Measurements from ENCODE around the gene LGR4.

Gene LGR4

GRCh38 chr11:27443746-27444507, 28.7 kb downstream of the LGR4 start:
- H2BK120ac ChIP-seq (ENCODE audit: low read depth, low read length): no peak overlapping the region
- H2BK12ac ChIP-seq (ENCODE audit: low read length in 2 of 2): no peak overlapping the region
- H2AK5ac ChIP-seq (ENCODE audit: low read length, severe bottlenecking): no peak overlapping the region
- no peak overlapping the region for H3K18ac ChIP-seq (ENCODE audit: low read depth in 1 of 2, low read length in 2 of 2)
- no peak overlapping the region for H2BK5ac ChIP-seq (ENCODE audit: low read depth, low read length, poor library complexity, severe bottlenecking)
- no peak overlapping the region for H3K27ac ChIP-seq (ENCODE audit: low read length, poor library complexity, severe bottlenecking)
- no peak overlapping the region for H3K23ac ChIP-seq (ENCODE audit: low read length in 2 of 2)
- H3K14ac ChIP-seq (ENCODE audit: low read length in 2 of 2): no peak overlapping the region
- no peak overlapping the region for H2BK15ac ChIP-seq (ENCODE audit: low read depth, poor library complexity, severe bottlenecking)
- H3K4me2 ChIP-seq (ENCODE audit: low read length, poor library complexity, severe bottlenecking): no peak overlapping the region
- no peak overlapping the region for H3K9ac ChIP-seq (ENCODE audit: low read length)
- no peak for DNase-seq
- H3K4ac ChIP-seq (ENCODE audit: low read depth in 1 of 2, low read length in 2 of 2): no peak overlapping the region
- no peak overlapping the region for H2AFZ ChIP-seq (ENCODE audit: low read depth, low read length)
- no peak overlapping the region for H4K91ac ChIP-seq (ENCODE audit: low read length)
- no peaks in the 10 kb centered on the region for H3K36me3 ChIP-seq (ENCODE audit: control insufficient read depth in 1 of 2, insufficient read depth in 2 of 2, low read depth in 1 of 2, low read length in 2 of 2)
- H4K8ac ChIP-seq (ENCODE audit: low read length): no peak overlapping the region
- no peaks in the 10 kb centered on the region for H3K9me3 ChIP-seq (ENCODE audit: control insufficient read depth, low read length)
- peaks cover 7% of the 10 kb centered on the region for H3K79me1 ChIP-seq (replicated peaks; ENCODE audit: low read length, poor library complexity, severe bottlenecking)
- WGBS: 82% methylated on average over 4 of the region's 5 CpGs
- peaks cover 7% of the 10 kb centered on the region for H3K4me1 ChIP-seq (ENCODE audit: control insufficient read depth, insufficient read depth, low read depth, low read length)
- H3K4me3 ChIP-seq (ENCODE audit: insufficient read depth in 1 of 2, low read depth in 1 of 2, low read length in 2 of 2): no peak overlapping the region
- no peaks in the 10 kb centered on the region for H3K27me3 ChIP-seq (ENCODE audit: control insufficient read depth in 1 of 2, insufficient read depth in 1 of 2, low read length in 2 of 2)

GRCh38 chr11:27443227-27443626, 29.4 kb downstream of the LGR4 start:
- Histone ChIP-seq H2AK5ac (ENCODE audit: low read length, severe bottlenecking) (no peak overlapping the region), H2BK12ac (ENCODE audit: low read length in 2 of 2) (no peak overlapping the region), H2AFZ (ENCODE audit: low read depth, low read length) (no peak overlapping the region), H3K27ac (ENCODE audit: low read length, poor library complexity, severe bottlenecking) (no peak overlapping the region), H3K4ac (ENCODE audit: low read depth in 1 of 2, low read length in 2 of 2) (no peak overlapping the region), H3K14ac (ENCODE audit: low read length in 2 of 2) (no peak overlapping the region), H3K18ac (ENCODE audit: low read depth in 1 of 2, low read length in 2 of 2) (no peak overlapping the region), H2BK15ac (ENCODE audit: low read depth, poor library complexity, severe bottlenecking) (no peak overlapping the region), H2BK120ac (ENCODE audit: low read depth, low read length) (no peak overlapping the region), H4K91ac (ENCODE audit: low read length) (no peak overlapping the region), H3K4me2 (ENCODE audit: low read length, poor library complexity, severe bottlenecking) (no peak overlapping the region), H2BK5ac (ENCODE audit: low read depth, low read length, poor library complexity, severe bottlenecking) (no peak overlapping the region), H4K8ac (ENCODE audit: low read length) (no peak overlapping the region), H3K27me3 (ENCODE audit: control insufficient read depth in 1 of 2, insufficient read depth in 1 of 2, low read length in 2 of 2) (no peaks in the 10 kb centered on the region), H3K4me3 (ENCODE audit: insufficient read depth in 1 of 2, low read depth in 1 of 2, low read length in 2 of 2) (no peak overlapping the region), H3K9me3 (ENCODE audit: control insufficient read depth, low read length) (no peaks in the 10 kb centered on the region), H3K4me1 (ENCODE audit: control insufficient read depth, insufficient read depth, low read depth, low read length) (peaks cover 7% of the 10 kb centered on the region), H3K36me3 (ENCODE audit: control insufficient read depth in 1 of 2, insufficient read depth in 2 of 2, low read depth in 1 of 2, low read length in 2 of 2) (no peaks in the 10 kb centered on the region), H3K9ac (ENCODE audit: low read length) (no peak overlapping the region), H3K23ac (ENCODE audit: low read length in 2 of 2) (no peak overlapping the region), H3K79me1 (replicated peaks; ENCODE audit: low read length, poor library complexity, severe bottlenecking) (peaks cover 7% of the 10 kb centered on the region)
- DNase-seq: no peak
- 83% methylated on average over 1 of the region's 4 CpGs for WGBS

GRCh38 chr11:27440090-27440489, 32.5 kb downstream of the LGR4 start:
- WGBS: 90% methylated on average over 4 of the region's 7 CpGs
- Histone ChIP-seq H3K4me3 (ENCODE audit: insufficient read depth in 1 of 2, low read depth in 1 of 2, low read length in 2 of 2) (no peak overlapping the region), H2BK5ac (ENCODE audit: low read depth, low read length, poor library complexity, severe bottlenecking) (no peak overlapping the region)

DNA sequence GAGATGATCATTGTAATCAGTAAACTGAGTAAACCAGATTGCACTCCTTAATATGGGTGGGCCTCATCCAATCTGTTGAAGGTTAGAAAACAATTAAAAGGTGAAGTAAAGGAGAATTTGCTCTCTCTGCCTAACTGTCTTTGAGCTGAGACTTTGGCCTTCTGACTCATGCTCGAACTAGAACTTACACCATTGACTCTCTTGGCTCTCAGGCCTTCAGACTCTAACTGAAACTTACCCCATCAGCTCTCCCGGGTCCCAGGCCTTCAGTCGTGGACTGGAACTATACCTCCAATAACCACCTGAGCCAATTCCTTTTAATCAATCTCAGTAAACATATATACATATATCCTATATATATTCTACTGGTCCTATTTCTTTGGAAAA, 34.0 kb downstream of the LGR4 start:
- Histone ChIP-seq H2BK120ac (ENCODE audit: low read depth, low read length) (no peak overlapping the region), H3K36me3 (ENCODE audit: control insufficient read depth in 1 of 2, insufficient read depth in 2 of 2, low read depth in 1 of 2, low read length in 2 of 2) (no peaks in the 10 kb centered on the region), H3K79me1 (replicated peaks; ENCODE audit: low read length, poor library complexity, severe bottlenecking) (peaks cover 10% of the 10 kb centered on the region), H2BK15ac (ENCODE audit: low read depth, poor library complexity, severe bottlenecking) (no peak overlapping the region), H3K4me1 (ENCODE audit: control insufficient read depth, insufficient read depth, low read depth, low read length) (peaks cover 7% of the 10 kb centered on the region), H3K18ac (ENCODE audit: low read depth in 1 of 2, low read length in 2 of 2) (no peak overlapping the region), H4K8ac (ENCODE audit: low read length) (no peak overlapping the region), H2AK5ac (ENCODE audit: low read length, severe bottlenecking) (no peak overlapping the region), H4K91ac (ENCODE audit: low read length) (no peak overlapping the region), H3K4ac (ENCODE audit: low read depth in 1 of 2, low read length in 2 of 2) (no peak overlapping the region), H3K4me2 (ENCODE audit: low read length, poor library complexity, severe bottlenecking) (no peak overlapping the region), H2BK5ac (ENCODE audit: low read depth, low read length, poor library complexity, severe bottlenecking) (no peak overlapping the region), H3K9me3 (ENCODE audit: control insufficient read depth, low read length) (no peaks in the 10 kb centered on the region), H3K27ac (ENCODE audit: low read length, poor library complexity, severe bottlenecking) (no peak overlapping the region), H3K23ac (ENCODE audit: low read length in 2 of 2) (no peak overlapping the region), H3K9ac (ENCODE audit: low read length) (no peak overlapping the region), H3K27me3 (ENCODE audit: control insufficient read depth in 1 of 2, insufficient read depth in 1 of 2, low read length in 2 of 2) (no peaks in the 10 kb centered on the region), H2BK12ac (ENCODE audit: low read length in 2 of 2) (no peak overlapping the region), H3K4me3 (ENCODE audit: insufficient read depth in 1 of 2, low read depth in 1 of 2, low read length in 2 of 2) (no peak overlapping the region), H2AFZ (ENCODE audit: low read depth, low read length) (no peak overlapping the region), H3K14ac (ENCODE audit: low read length in 2 of 2) (no peak overlapping the region)
- WGBS: 95% methylated on average over 3 of the region's 3 CpGs
- DNase-seq: no peak

More at GRCh38 chr11:27440090-27440489, 32.5 kb downstream of the LGR4 start:
- Histone ChIP-seq H3K4me2 (ENCODE audit: low read length, poor library complexity, severe bottlenecking) (no peak overlapping the region), H4K8ac (ENCODE audit: low read length) (no peak overlapping the region), H2BK12ac (ENCODE audit: low read length in 2 of 2) (no peak overlapping the region), H3K18ac (ENCODE audit: low read depth in 1 of 2, low read length in 2 of 2) (no peak overlapping the region), H3K9ac (ENCODE audit: low read length) (no peak overlapping the region), H3K36me3 (ENCODE audit: control insufficient read depth in 1 of 2, insufficient read depth in 2 of 2, low read depth in 1 of 2, low read length in 2 of 2) (no peaks in the 10 kb centered on the region), H4K91ac (ENCODE audit: low read length) (no peak overlapping the region), H3K14ac (ENCODE audit: low read length in 2 of 2) (no peak overlapping the region), H3K27me3 (ENCODE audit: control insufficient read depth in 1 of 2, insufficient read depth in 1 of 2, low read length in 2 of 2) (no peaks in the 10 kb centered on the region), H3K23ac (ENCODE audit: low read length in 2 of 2) (no peak overlapping the region), H3K9me3 (ENCODE audit: control insufficient read depth, low read length) (no peaks in the 10 kb centered on the region), H2BK120ac (ENCODE audit: low read depth, low read length) (no peak overlapping the region), H2AFZ (ENCODE audit: low read depth, low read length) (no peak overlapping the region), H3K4me1 (ENCODE audit: control insufficient read depth, insufficient read depth, low read depth, low read length) (peaks cover 10% of the 10 kb centered on the region), H3K79me1 (replicated peaks; ENCODE audit: low read length, poor library complexity, severe bottlenecking) (peaks cover 7% of the 10 kb centered on the region), H3K27ac (ENCODE audit: low read length, poor library complexity, severe bottlenecking) (no peak overlapping the region), H3K4ac (ENCODE audit: low read depth in 1 of 2, low read length in 2 of 2) (no peak overlapping the region), H2BK15ac (ENCODE audit: low read depth, poor library complexity, severe bottlenecking) (no peak overlapping the region), H2AK5ac (ENCODE audit: low read length, severe bottlenecking) (no peak overlapping the region)
- DNase-seq: no peak
